OCI-LY7 (cell line): ENCODE results near the gene CCDC146.

Experiments used
- CTCF ChIP-seq: fragments of 200-600 bp; sonication (generic); conservative IDR thresholded peaks from 2 replicates; pipeline ENCODE4 v1.5.1; 2014; ENCODE audit warnings: mild to moderate bottlenecking, antibody characterized with exemption, low read length, moderate library complexity, mixed read lengths
- EZH2phosphoT487 ChIP-seq: fragments of 200-600 bp; sonication (generic); IDR thresholded peaks from 2 replicates; pipeline ENCODE4 v1.6.1; 2018; ENCODE audit warnings: low read depth, borderline replicate concordance, mild to moderate bottlenecking, mixed run types, antibody characterized with exemption, low read length, moderate library complexity, mixed read lengths

- TF ChIP-seq CTCF, result no peak
- TF ChIP-seq EZH2phosphoT487, result no peak
These were observed 136.2 kb downstream of the CCDC146 start for GRCh38 chr7:77258593-77258992.
